Heart left ventricle (tissue), 13 donors: ENCODE data around the gene NAALADL2.

Experiments used
- CTCF ChIP-seq, 12 donors: fragments of 200-600 bp; sonication (generic) in 4 of 12; IDR thresholded peaks; one replicate each; pipeline versions ENCODE4 v1.5.0 to v1.8.0; 2018 to 2022; ENCODE audit warnings: antibody characterized with exemption in 12 of 12, mild to moderate bottlenecking in 5 of 12
- POLR2A ChIP-seq, 2 donors: fragments of 450-650 bp; IDR thresholded peaks; one replicate each; pipeline ENCODE4 v1.6.1; 2017; ENCODE audit warnings: antibody characterized with exemption in 2 of 2, mild to moderate bottlenecking in 2 of 2, moderate library complexity in 2 of 2
- donor health status: ischemic (EF 13 %, LVEDD 7.1; RV severe dilation, severe dysfunction).
- donor health status: DM: no; HTN: yes; CAD: no.
- donor health status: DM: no; HTN: no; CAD: no.
- donor health status: ischemic (EF 25% LVEDD 6.9; RV normal size, moderate dysfunction).
- donor health status: ischemic (EF 25% LVEDD 5.7; RV mildly dilated, moderate dysfunction).
- donor health status: ischemic (EF 35%, LVEDD 5.7; RV mildly dilated, moderate dysfunction).
- donor health status: nonischemic (EF 11% LVEDD 7.7; RV severe dilation, severe dysfunction).
- donor health status: DM: yes; HTN: yes; CAD: no.
- donor health status: PGD.
- donor health status: ischemic (EF 29% LVEDD 5.4; RV normal size, mild dysfunction).
- donor health status: nonischemic (EF 23%, LVEDD 6.1; RV moderate dilation, normal function).

- no peak for TF ChIP-seq CTCF (IDR thresholded peaks at IDR 0.05)
- no peak for TF ChIP-seq POLR2A (IDR thresholded peaks at IDR 0.05)
These were observed 749.2 kb downstream of the NAALADL2 start for GRCh38 chr3:175608356-175608755.
